HG02759 (cell line): ENCODE results near the gene GPC2.
A peak's percentile ranks its signal among the peaks of the same experiment; 100 is the strongest.
"Not testable (repeated sequence)": the region's sequence is repeated elsewhere in the genome, so short reads cannot be mapped to it uniquely, and the experiment has no call there.

ENCODE experiments used
- ATAC-seq: cut with Tn5 transposase; IDR thresholded peaks from one replicate; pipeline ENCODE4 v1.9.1; 2021; ENCODE audit warnings: mild to moderate bottlenecking, moderate library complexity; ENCODE audit not compliant: unreplicated experiment

The GPC2 gene

GRCh38 chr7:100153708-100154535 lies 23.3 kb downstream of the GPC2 start:
- ATAC-seq = no peak

- ATAC-seq = no peak
These were observed 24.1 kb downstream of the GPC2 start for GRCh38 chr7:100152937-100153666.

GRCh38 chr7:100152404-100152803 lies 24.8 kb downstream of the GPC2 start:
- ATAC-seq = no peak

GRCh38 chr7:100148559-100149328 lies 28.4 kb downstream of the GPC2 start, which contains the start of gene LAMTOR4:
TSS of gene LAMTOR4 (plus strand) at chr7:100148918. CDS start at chr7:100148973, 55 bp downstream.
- peak; percentile 97 for ATAC-seq

GRCh38 chr7:100148225-100148558 lies 29.0 kb downstream of the GPC2 start:
- no peak for ATAC-seq

- no peak for ATAC-seq
These were observed 29.9 kb downstream of the GPC2 start for GRCh38 chr7:100147278-100147677.

- ATAC-seq = not testable (repeated sequence)
These were observed 30.8 kb downstream of the GPC2 start for GRCh38 chr7:100146350-100146749.

GRCh38 chr7:100142461-100142860 lies 34.7 kb downstream of the GPC2 start:
- no peak for ATAC-seq

GRCh38 chr7:100141555-100141949 lies 35.6 kb downstream of the GPC2 start:
- ATAC-seq = no peak

GRCh38 chr7:100137851-100138760 lies 39.1 kb downstream of the GPC2 start:
- ATAC-seq = no peak

GRCh38 chr7:100132697-100133151 lies 44.5 kb downstream of the GPC2 start:
- peak; percentile 63 for ATAC-seq

GRCh38 chr7:100132126-100132525 lies 45.1 kb downstream of the GPC2 start:
- ATAC-seq = no peak

GRCh38 chr7:100130608-100131453 lies 46.4 kb downstream of the GPC2 start:
- ATAC-seq = no peak

- ATAC-seq = not testable (repeated sequence)
These were observed 47.0 kb downstream of the GPC2 start for GRCh38 chr7:100130220-100130607.

GRCh38 chr7:100128637-100128963 lies 48.6 kb downstream of the GPC2 start:
- no peak for ATAC-seq

- no peak for ATAC-seq
These were observed 49.1 kb downstream of the GPC2 start for GRCh38 chr7:100127866-100128636.

- peak; percentile 65 for ATAC-seq
These were observed 50.0 kb downstream of the GPC2 start, which contains the start of gene MBLAC1 for GRCh38 chr7:100126931-100127865. TSS of gene MBLAC1 (plus strand) at chr7:100126967. CDS start at chr7:100127396, 429 bp downstream.
